WTC11 (cell line): ENCODE results near the gene PRKAR2A. TPM values are rescaled to one million over a fixed set of nuclear protein-coding genes. Genes with fewer than 3 reads are reported as not detected.

Source experiments
- CBFB ChIP-seq: sonication (generic); formaldehyde crosslinking; IDR thresholded peaks from 2 replicates; pipeline ENCODE4 v1.8.1; 2022; ENCODE audit warnings: mild to moderate bottlenecking, low read depth, missing genetic modification reagents
- CREM ChIP-seq: sonication (generic); formaldehyde crosslinking; IDR thresholded peaks from 2 replicates; pipeline ENCODE4 v1.8.1; 2022; ENCODE audit warnings: mild to moderate bottlenecking, missing genetic modification reagents, moderate library complexity
- CTCF ChIP-seq: fragments of 200-600 bp; IDR thresholded peaks from 2 replicates; pipeline ENCODE4 v1.8.0; 2022; ENCODE audit warnings: antibody characterized with exemption
- E2F4 ChIP-seq: sonication (generic); formaldehyde crosslinking; IDR thresholded peaks from 2 replicates; pipeline ENCODE4 v1.8.1; 2022; ENCODE audit warnings: low read depth, mild to moderate bottlenecking, moderate library complexity, missing genetic modification reagents, borderline replicate concordance
- EMX1 ChIP-seq: fragments of 250-450 bp; sonication (Bioruptor Pico); IDR thresholded peaks from 2 replicates; pipeline ENCODE4 v1.8.0; 2021; ENCODE audit warnings: mild to moderate bottlenecking
- FOXJ3 ChIP-seq: sonication (generic); formaldehyde crosslinking; IDR thresholded peaks from 2 replicates; pipeline ENCODE4 v1.9.0; 2021; ENCODE audit warnings: missing genetic modification reagents, mild to moderate bottlenecking, borderline replicate concordance
- GABPB1 ChIP-seq: sonication (generic); formaldehyde crosslinking; IDR thresholded peaks from 2 replicates; pipeline ENCODE4 v1.8.1; 2023; ENCODE audit warnings: mild to moderate bottlenecking, missing genetic modification reagents
- HMGA2 ChIP-seq: fragments of 250-450 bp; sonication (Bioruptor Pico); IDR thresholded peaks from 2 replicates; pipeline ENCODE4 v1.4.0; 2021; ENCODE audit warnings: mild to moderate bottlenecking, moderate library complexity
- HMGXB4 ChIP-seq: sonication (generic); formaldehyde crosslinking; IDR thresholded peaks from 2 replicates; pipeline ENCODE4 v1.8.1; 2023; ENCODE audit warnings: mild to moderate bottlenecking, moderate library complexity, missing genetic modification reagents
- KAT7 ChIP-seq: sonication (generic); formaldehyde crosslinking; IDR thresholded peaks from 2 replicates; pipeline ENCODE4 v1.8.1; 2023; ENCODE audit warnings: missing genetic modification reagents, mild to moderate bottlenecking, borderline replicate concordance
- NR1H2 ChIP-seq: sonication (generic); formaldehyde crosslinking; IDR thresholded peaks from 2 replicates; pipeline ENCODE4 v1.9.0; 2021; ENCODE audit warnings: mild to moderate bottlenecking, moderate library complexity, missing genetic modification reagents
- NR3C1 ChIP-seq: sonication (generic); formaldehyde crosslinking; conservative IDR thresholded peaks from 2 replicates; pipeline ENCODE4 v1.8.1; 2023; ENCODE audit warnings: low read depth, mild to moderate bottlenecking, missing genetic modification reagents
- RELA ChIP-seq: sonication (generic); formaldehyde crosslinking; IDR thresholded peaks from 2 replicates; pipeline ENCODE4 v1.8.1; 2022; ENCODE audit warnings: missing genetic modification reagents, mild to moderate bottlenecking, borderline replicate concordance
- SP1 ChIP-seq: sonication (generic); formaldehyde crosslinking; conservative IDR thresholded peaks from 2 replicates; pipeline ENCODE4 v1.8.1; 2022; ENCODE audit warnings: missing genetic modification reagents
- TEAD1 ChIP-seq: sonication (generic); formaldehyde crosslinking; IDR thresholded peaks from 2 replicates; pipeline ENCODE4 v1.8.0; 2022; ENCODE audit warnings: mild to moderate bottlenecking, missing genetic modification reagents
- total RNA-seq: library from RNA; stranded (reverse); gene quantifications from 3 replicates; pipeline ENCODE4 v1.2.3, GENCODE V29; 2021
- TF ChIP-seq, protein P1 (sequence below): sonication (generic); formaldehyde crosslinking; IDR thresholded peaks from 2 replicates; pipeline ENCODE4 v1.8.0; 2022; ENCODE audit warnings: mild to moderate bottlenecking, missing genetic modification reagents
- TF ChIP-seq, protein P2 (sequence below): sonication (generic); formaldehyde crosslinking; IDR thresholded peaks from 2 replicates; pipeline ENCODE4 v1.8.1; 2022; ENCODE audit warnings: missing genetic modification reagents, borderline replicate concordance
- TF ChIP-seq, protein P3 (sequence below): sonication (generic); formaldehyde crosslinking; IDR thresholded peaks from 2 replicates; pipeline ENCODE4 v1.8.1; 2023; ENCODE audit warnings: mild to moderate bottlenecking, missing genetic modification reagents, moderate library complexity
- TF ChIP-seq, protein P4 (sequence below): sonication (generic); formaldehyde crosslinking; IDR thresholded peaks from 2 replicates; pipeline ENCODE4 v1.8.0; 2022; ENCODE audit warnings: mild to moderate bottlenecking, missing genetic modification reagents
- TF ChIP-seq, protein P5 (sequence below): sonication (generic); formaldehyde crosslinking; IDR thresholded peaks from 2 replicates; pipeline ENCODE4 v1.8.1; 2023; ENCODE audit warnings: mild to moderate bottlenecking, missing genetic modification reagents
- TF ChIP-seq, protein P6 (sequence below): sonication (generic); formaldehyde crosslinking; IDR thresholded peaks from 2 replicates; pipeline ENCODE4 v1.8.0; 2022; ENCODE audit warnings: missing genetic modification reagents

Gene PRKAR2A
- total RNA-seq, 1 experiment from 2014 or later, result 57.2 TPM

- TF ChIP-seq EMX1 (CRISPR knock-in tag) (no peak), RELA (CRISPR knock-in tag) (peak; percentile 92; the same call in 1 of the 2 replicates), CREM (peak; percentile 73; the same call in 1 of the 2 replicates), CTCF (no peak), HMGA2 (CRISPR knock-in tag) (no peak), KAT7 (CRISPR knock-in tag) (0 out of 2 replicates have a peak, but pooled peaks have one; percentile 61), TEAD1 (CRISPR knock-in tag) (peak; percentile 74; the same call in 1 of the 2 replicates), FOXJ3 (no peak), NR3C1 (CRISPR knock-in tag) (no peak), HMGXB4 (CRISPR knock-in tag) (peak; percentile 86; the same call in 1 of the 2 replicates), NR1H2 (CRISPR knock-in tag) (no peak), GABPB1 (peak; percentile 57), E2F4 (no peak), CBFB (CRISPR knock-in tag) (no peak), SP1 (peak; percentile 64)
- TF ChIP-seq, protein P1, sequence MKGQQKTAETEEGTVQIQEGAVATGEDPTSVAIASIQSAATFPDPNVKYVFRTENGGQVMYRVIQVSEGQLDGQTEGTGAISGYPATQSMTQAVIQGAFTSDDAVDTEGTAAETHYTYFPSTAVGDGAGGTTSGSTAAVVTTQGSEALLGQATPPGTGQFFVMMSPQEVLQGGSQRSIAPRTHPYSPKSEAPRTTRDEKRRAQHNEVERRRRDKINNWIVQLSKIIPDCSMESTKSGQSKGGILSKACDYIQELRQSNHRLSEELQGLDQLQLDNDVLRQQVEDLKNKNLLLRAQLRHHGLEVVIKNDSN (CRISPR knock-in tag), result no peak
- TF ChIP-seq, protein P2, sequence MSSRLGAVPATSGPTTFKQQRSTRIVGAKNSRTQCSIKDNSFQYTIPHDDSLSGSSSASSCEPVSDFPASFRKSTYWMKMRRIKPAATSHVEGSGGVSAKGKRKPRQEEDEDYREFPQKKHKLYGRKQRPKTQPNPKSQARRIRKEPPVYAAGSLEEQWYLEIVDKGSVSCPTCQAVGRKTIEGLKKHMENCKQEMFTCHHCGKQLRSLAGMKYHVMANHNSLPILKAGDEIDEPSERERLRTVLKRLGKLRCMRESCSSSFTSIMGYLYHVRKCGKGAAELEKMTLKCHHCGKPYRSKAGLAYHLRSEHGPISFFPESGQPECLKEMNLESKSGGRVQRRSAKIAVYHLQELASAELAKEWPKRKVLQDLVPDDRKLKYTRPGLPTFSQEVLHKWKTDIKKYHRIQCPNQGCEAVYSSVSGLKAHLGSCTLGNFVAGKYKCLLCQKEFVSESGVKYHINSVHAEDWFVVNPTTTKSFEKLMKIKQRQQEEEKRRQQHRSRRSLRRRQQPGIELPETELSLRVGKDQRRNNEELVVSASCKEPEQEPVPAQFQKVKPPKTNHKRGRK, result no peak
- TF ChIP-seq, protein P3, sequence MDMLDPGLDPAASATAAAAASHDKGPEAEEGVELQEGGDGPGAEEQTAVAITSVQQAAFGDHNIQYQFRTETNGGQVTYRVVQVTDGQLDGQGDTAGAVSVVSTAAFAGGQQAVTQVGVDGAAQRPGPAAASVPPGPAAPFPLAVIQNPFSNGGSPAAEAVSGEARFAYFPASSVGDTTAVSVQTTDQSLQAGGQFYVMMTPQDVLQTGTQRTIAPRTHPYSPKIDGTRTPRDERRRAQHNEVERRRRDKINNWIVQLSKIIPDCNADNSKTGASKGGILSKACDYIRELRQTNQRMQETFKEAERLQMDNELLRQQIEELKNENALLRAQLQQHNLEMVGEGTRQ, result no peak
- TF ChIP-seq, protein P4, sequence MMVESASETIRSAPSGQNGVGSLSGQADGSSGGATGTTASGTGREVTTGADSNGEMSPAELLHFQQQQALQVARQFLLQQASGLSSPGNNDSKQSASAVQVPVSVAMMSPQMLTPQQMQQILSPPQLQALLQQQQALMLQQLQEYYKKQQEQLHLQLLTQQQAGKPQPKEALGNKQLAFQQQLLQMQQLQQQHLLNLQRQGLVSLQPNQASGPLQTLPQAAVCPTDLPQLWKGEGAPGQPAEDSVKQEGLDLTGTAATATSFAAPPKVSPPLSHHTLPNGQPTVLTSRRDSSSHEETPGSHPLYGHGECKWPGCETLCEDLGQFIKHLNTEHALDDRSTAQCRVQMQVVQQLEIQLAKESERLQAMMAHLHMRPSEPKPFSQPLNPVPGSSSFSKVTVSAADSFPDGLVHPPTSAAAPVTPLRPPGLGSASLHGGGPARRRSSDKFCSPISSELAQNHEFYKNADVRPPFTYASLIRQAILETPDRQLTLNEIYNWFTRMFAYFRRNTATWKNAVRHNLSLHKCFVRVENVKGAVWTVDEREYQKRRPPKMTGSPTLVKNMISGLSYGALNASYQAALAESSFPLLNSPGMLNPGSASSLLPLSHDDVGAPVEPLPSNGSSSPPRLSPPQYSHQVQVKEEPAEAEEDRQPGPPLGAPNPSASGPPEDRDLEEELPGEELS (CRISPR knock-in tag), result peak; percentile 9; the same call in 1 of the 2 replicates
- TF ChIP-seq, protein P5, sequence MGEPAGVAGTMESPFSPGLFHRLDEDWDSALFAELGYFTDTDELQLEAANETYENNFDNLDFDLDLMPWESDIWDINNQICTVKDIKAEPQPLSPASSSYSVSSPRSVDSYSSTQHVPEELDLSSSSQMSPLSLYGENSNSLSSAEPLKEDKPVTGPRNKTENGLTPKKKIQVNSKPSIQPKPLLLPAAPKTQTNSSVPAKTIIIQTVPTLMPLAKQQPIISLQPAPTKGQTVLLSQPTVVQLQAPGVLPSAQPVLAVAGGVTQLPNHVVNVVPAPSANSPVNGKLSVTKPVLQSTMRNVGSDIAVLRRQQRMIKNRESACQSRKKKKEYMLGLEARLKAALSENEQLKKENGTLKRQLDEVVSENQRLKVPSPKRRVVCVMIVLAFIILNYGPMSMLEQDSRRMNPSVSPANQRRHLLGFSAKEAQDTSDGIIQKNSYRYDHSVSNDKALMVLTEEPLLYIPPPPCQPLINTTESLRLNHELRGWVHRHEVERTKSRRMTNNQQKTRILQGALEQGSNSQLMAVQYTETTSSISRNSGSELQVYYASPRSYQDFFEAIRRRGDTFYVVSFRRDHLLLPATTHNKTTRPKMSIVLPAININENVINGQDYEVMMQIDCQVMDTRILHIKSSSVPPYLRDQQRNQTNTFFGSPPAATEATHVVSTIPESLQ (CRISPR knock-in tag), result no peak
- TF ChIP-seq, protein P6, sequence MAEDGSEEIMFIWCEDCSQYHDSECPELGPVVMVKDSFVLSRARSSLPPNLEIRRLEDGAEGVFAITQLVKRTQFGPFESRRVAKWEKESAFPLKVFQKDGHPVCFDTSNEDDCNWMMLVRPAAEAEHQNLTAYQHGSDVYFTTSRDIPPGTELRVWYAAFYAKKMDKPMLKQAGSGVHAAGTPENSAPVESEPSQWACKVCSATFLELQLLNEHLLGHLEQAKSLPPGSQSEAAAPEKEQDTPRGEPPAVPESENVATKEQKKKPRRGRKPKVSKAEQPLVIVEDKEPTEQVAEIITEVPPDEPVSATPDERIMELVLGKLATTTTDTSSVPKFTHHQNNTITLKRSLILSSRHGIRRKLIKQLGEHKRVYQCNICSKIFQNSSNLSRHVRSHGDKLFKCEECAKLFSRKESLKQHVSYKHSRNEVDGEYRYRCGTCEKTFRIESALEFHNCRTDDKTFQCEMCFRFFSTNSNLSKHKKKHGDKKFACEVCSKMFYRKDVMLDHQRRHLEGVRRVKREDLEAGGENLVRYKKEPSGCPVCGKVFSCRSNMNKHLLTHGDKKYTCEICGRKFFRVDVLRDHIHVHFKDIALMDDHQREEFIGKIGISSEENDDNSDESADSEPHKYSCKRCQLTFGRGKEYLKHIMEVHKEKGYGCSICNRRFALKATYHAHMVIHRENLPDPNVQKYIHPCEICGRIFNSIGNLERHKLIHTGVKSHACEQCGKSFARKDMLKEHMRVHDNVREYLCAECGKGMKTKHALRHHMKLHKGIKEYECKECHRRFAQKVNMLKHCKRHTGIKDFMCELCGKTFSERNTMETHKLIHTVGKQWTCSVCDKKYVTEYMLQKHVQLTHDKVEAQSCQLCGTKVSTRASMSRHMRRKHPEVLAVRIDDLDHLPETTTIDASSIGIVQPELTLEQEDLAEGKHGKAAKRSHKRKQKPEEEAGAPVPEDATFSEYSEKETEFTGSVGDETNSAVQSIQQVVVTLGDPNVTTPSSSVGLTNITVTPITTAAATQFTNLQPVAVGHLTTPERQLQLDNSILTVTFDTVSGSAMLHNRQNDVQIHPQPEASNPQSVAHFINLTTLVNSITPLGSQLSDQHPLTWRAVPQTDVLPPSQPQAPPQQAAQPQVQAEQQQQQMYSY, result no peak
These were observed at the start of gene PRKAR2A (continued) for GRCh38 chr3:48847504-48848423.
